A549 treated with Mapracorat at 1 μM for 4 hours (cell line): ENCODE data around the gene FOXS1. TPM values are rescaled to one million over a fixed set of nuclear protein-coding genes. Genes with fewer than 3 reads are reported as not detected.

Experiments
- total RNA-seq: library from RNA; stranded (reverse); fragments of 200-300 nt; extraction: Qiagen RNA extraction; gene quantifications from 5 replicates; pipeline ENCODE4 v1.2.3, GENCODE V29; 2022

The FOXS1 gene
- 0.17 to 0.86 TPM (median 0.61 TPM) in 5 replicates for total RNA-seq

GRCh38 chr20:31845300-31845863 lies at the start of gene FOXS1:
Gene FOXS1, minus strand, starts transcription at chr20:31845604. Its CDS starts 62 bp downstream, at chr20:31845542.

GRCh38 chr20:31869942-31870725 lies 24.7 kb upstream of the FOXS1 start, which contains the start of the genes DUSP15 and TTLL9:
Gene DUSP15, minus strand, starts transcription at chr20:31870527. Its CDS starts 190 bp downstream, at chr20:31870337.
Gene TTLL9, plus strand, starts transcription at chr20:31870634. Its CDS starts 493 bp downstream, at chr20:31871127.

GRCh38 chr20:31819083-31819784 lies 26.2 kb downstream of the FOXS1 start, which contains the start of gene MYLK2:
Gene MYLK2, plus strand, starts transcription at chr20:31819356. Its CDS starts 225 bp downstream, at chr20:31819581.

Other genes starting within 250 kb of the FOXS1 start
- 320 to 528 TPM (median 444 TPM) in 5 replicates for gene ID1, start 240.3 kb downstream of the FOXS1 start, total RNA-seq
- gene COX4I2, start 207.7 kb downstream of the FOXS1 start, total RNA-seq: not detected in 5 replicates
- gene BCL2L1, start 122.7 kb downstream of the FOXS1 start, total RNA-seq: 274 to 317 TPM (median 294 TPM) in 5 replicates
- gene TPX2, start 106.3 kb downstream of the FOXS1 start, total RNA-seq: 96.3 to 115 TPM (median 107 TPM) in 5 replicates
- 0.27 to 0.76 TPM (median 0.48 TPM) in 5 replicates for gene MYLK2, start 26.2 kb downstream of the FOXS1 start, total RNA-seq
- 0.52 to 1.4 TPM (median 1.1 TPM) in 5 replicates for gene DUSP15, start 24.9 kb upstream of the FOXS1 start, total RNA-seq
- 0.10 to 0.20 TPM (median 0.12 TPM) in 4 of 5 replicates, not detected in the other for gene TTLL9, start 25.0 kb upstream of the FOXS1 start, total RNA-seq
- gene PDRG1, start 106.4 kb upstream of the FOXS1 start, total RNA-seq: 29.4 to 33.1 TPM (median 32.2 TPM) in 5 replicates
- 0.01 to 0.02 TPM in 2 of 5 replicates, not detected in the others for gene XKR7, start 122.5 kb upstream of the FOXS1 start, total RNA-seq
- gene CCM2L, start 164.8 kb upstream of the FOXS1 start, total RNA-seq: 0.27 to 0.61 TPM (median 0.35 TPM) in 5 replicates
- gene HCK, start 206.6 kb upstream of the FOXS1 start, total RNA-seq: 0.08 to 0.20 TPM (median 0.12 TPM) in 5 replicates